Gastroesophageal sphincter (tissue), 3 donors: ENCODE measurements around the gene PDZD2.

ENCODE experiments used
- POLR2AphosphoS5 ChIP-seq: sonication (generic); formaldehyde crosslinking; IDR thresholded peaks from one replicate; pipeline ENCODE4 v1.6.1; 2017; ENCODE audit warnings: antibody characterized with exemption
- TF ChIP-seq, protein P1 (sequence below), 4 experiments: fragments of 200-600 bp in 2 of 4; fragments of 450-650 bp in 2 of 4; sonication (generic) in 1 of 4; IDR thresholded peaks; one replicate each; pipeline ENCODE4 v1.5.1; 2017 to 2019; ENCODE audit warnings: antibody characterized with exemption in 4 of 4, mild to moderate bottlenecking in 2 of 4, moderate library complexity in 2 of 4

- TF ChIP-seq POLR2AphosphoS5: no peak
- TF ChIP-seq, protein P1, sequence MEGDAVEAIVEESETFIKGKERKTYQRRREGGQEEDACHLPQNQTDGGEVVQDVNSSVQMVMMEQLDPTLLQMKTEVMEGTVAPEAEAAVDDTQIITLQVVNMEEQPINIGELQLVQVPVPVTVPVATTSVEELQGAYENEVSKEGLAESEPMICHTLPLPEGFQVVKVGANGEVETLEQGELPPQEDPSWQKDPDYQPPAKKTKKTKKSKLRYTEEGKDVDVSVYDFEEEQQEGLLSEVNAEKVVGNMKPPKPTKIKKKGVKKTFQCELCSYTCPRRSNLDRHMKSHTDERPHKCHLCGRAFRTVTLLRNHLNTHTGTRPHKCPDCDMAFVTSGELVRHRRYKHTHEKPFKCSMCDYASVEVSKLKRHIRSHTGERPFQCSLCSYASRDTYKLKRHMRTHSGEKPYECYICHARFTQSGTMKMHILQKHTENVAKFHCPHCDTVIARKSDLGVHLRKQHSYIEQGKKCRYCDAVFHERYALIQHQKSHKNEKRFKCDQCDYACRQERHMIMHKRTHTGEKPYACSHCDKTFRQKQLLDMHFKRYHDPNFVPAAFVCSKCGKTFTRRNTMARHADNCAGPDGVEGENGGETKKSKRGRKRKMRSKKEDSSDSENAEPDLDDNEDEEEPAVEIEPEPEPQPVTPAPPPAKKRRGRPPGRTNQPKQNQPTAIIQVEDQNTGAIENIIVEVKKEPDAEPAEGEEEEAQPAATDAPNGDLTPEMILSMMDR (IDR thresholded peaks at IDR 0.05): no peak
Measured at GRCh38 chr5:31909073-31909472, 270.1 kb downstream of the PDZD2 start.
